GM12878 (cell line): ENCODE measurements around the gene HSD17B14. TPM values are rescaled to one million over a fixed set of nuclear protein-coding genes. Genes with fewer than 3 reads are reported as not detected.

Experiments used
- ATAC-seq: fragments of 200-7000 bp; cut with Tn5 transposase; 3 replicates; pipeline ENCODE4 v1.9.1; 2020; ENCODE audit warnings: mild to moderate bottlenecking, moderate library complexity
- BruUV-seq: library from RNA; stranded (reverse); fragments of 400-500 nt; replicated peaks from 2 replicates; lab custom pipeline; 2021; lab: Mats Ljungman, UMichigan
- CTCF ChIA-PET: fragments of 300-600 bp; sonication (Branson Sonifier 250); formaldehyde crosslinking; extraction: SDS; loops from one replicate; lab custom pipeline; 2021; ENCODE audit warnings: inconsistent platforms; lab: Yijun Ruan, JAX
- POLR2A ChIA-PET: fragments of 350-600 bp; formaldehyde crosslinking; extraction: SDS; loops from one replicate; lab custom pipeline; 2021; ENCODE audit warnings: inconsistent platforms; lab: Charles Lee
- RAD21 ChIA-PET: fragments of 300-600 bp; sonication (Branson Sonifier 250); formaldehyde crosslinking; loops from one replicate; lab custom pipeline; 2023; ENCODE audit warnings: antibody characterized with exemption; ENCODE audit not compliant: unreplicated experiment; lab: Charles Lee
- SMC1A ChIA-PET: fragments of 300-600 bp; sonication (Branson Sonifier 250); formaldehyde crosslinking; loops from one replicate; lab custom pipeline; 2023; ENCODE audit not compliant: unreplicated experiment, uncharacterized antibody; lab: Charles Lee
- DNase-seq: peaks from one replicate; pipeline ENCODE4 v3.0.0-alpha.2; 2011; ENCODE audit warnings: low read depth, low spot score
- FAIRE-seq: peaks from 3 replicates; lab custom pipeline; 2011; peaks lifted over from hg19 to GRCh38; lab: Jason Lieb, UNC
- H2AFZ ChIP-seq: 2 replicates; pipeline ENCODE4 v1.6.0; 2011; ENCODE audit warnings: low read depth, low read length, control low read depth; ENCODE audit not compliant: control insufficient read depth
- H3K27ac ChIP-seq: 2 replicates; pipeline ENCODE4 v1.5.1; 2011; ENCODE audit warnings: control low read depth; ENCODE audit not compliant: control insufficient read depth, insufficient read depth
- H3K27me3 ChIP-seq, 2 experiments: replicated peaks in 1 of 2; 2 replicates each; pipeline versions ENCODE4 v1.6.0 to v1.6.1; 2011; ENCODE audit warnings: low read length in 1 of 2; ENCODE audit not compliant: control insufficient read depth in 2 of 2, insufficient read depth in 2 of 2
- H3K36me3 ChIP-seq, 2 experiments: 2 replicates each; pipeline ENCODE4 v1.5.1; 2011; ENCODE audit warnings: low read length in 1 of 2; ENCODE audit not compliant: control insufficient read depth in 2 of 2, insufficient read depth in 2 of 2
- H3K4me1 ChIP-seq: 2 replicates; pipeline ENCODE4 v1.6.1; 2011; ENCODE audit warnings: mild to moderate bottlenecking, low read length, moderate library complexity, mixed read lengths; ENCODE audit not compliant: control insufficient read depth, insufficient read depth
- H3K4me2 ChIP-seq: 2 replicates; pipeline ENCODE4 v1.6.0; 2011; ENCODE audit warnings: control low read depth; ENCODE audit not compliant: control insufficient read depth, insufficient read depth
- H3K4me3 ChIP-seq: fragments of 200-600 bp; sonication (generic); 2 replicates; pipeline ENCODE4 v1.5.1; 2016
- H3K79me2 ChIP-seq: 2 replicates; pipeline ENCODE4 v1.6.0; 2011; ENCODE audit warnings: low read length; ENCODE audit not compliant: control insufficient read depth, insufficient read depth
- H3K9ac ChIP-seq: 2 replicates; pipeline ENCODE4 v1.8.0; 2011; ENCODE audit warnings: low read length, control low read depth, mixed read lengths; ENCODE audit not compliant: control insufficient read depth, insufficient read depth
- H3K9me3 ChIP-seq: replicated peaks from 3 replicates; pipeline ENCODE4 v1.5.1; 2011; ENCODE audit warnings: mild to moderate bottlenecking, low read length; ENCODE audit not compliant: control insufficient read depth, insufficient read depth
- H4K20me1 ChIP-seq: 2 replicates; pipeline ENCODE4 v1.6.0; 2011; ENCODE audit not compliant: control insufficient read depth, insufficient read depth
- ATF7 ChIP-seq: fragments of 450-650 bp; IDR thresholded peaks from 2 replicates; pipeline ENCODE4 v1.6.1; 2016; ENCODE audit warnings: low read depth, mild to moderate bottlenecking
- BMI1 ChIP-seq: fragments of 450-650 bp; IDR thresholded peaks from 2 replicates; pipeline ENCODE4 v1.6.1; 2016; ENCODE audit warnings: mild to moderate bottlenecking, moderate library complexity, borderline replicate concordance
- CREM ChIP-seq: IDR thresholded peaks from 2 replicates; pipeline ENCODE4 v1.6.1; 2014; ENCODE audit warnings: antibody characterized with exemption, low read depth
- EP300 ChIP-seq, 2 experiments: fragments of 150-350 bp in 1 of 2; IDR thresholded peaks; 2 replicates each; pipeline ENCODE4 v1.6.1; 2011 to 2012; ENCODE audit warnings: low read depth in 2 of 2, low read length in 2 of 2, borderline replicate concordance in 1 of 2, improper control_type of control experiment in 1 of 2, inconsistent platforms in 1 of 2; ENCODE audit not compliant: control insufficient read depth in 1 of 2
- LARP7 ChIP-seq: fragments of 450-650 bp; IDR thresholded peaks from 2 replicates; pipeline ENCODE4 v1.6.1; 2017; ENCODE audit warnings: mild to moderate bottlenecking
- NFIC ChIP-seq: IDR thresholded peaks from 2 replicates; pipeline ENCODE4 v1.6.1; 2012; ENCODE audit warnings: low read depth, mild to moderate bottlenecking, inconsistent platforms, low read length, moderate library complexity
- NFXL1 ChIP-seq: fragments of 450-650 bp; IDR thresholded peaks from 2 replicates; pipeline ENCODE4 v1.6.1; 2017; ENCODE audit warnings: antibody characterized with exemption, mild to moderate bottlenecking, borderline replicate concordance
- NR2C2 ChIP-seq: IDR thresholded peaks from 2 replicates; pipeline ENCODE4 v1.6.1; 2011; ENCODE audit warnings: borderline replicate concordance, low read depth; ENCODE audit not compliant: control insufficient read depth, insufficient read length
- PAX5 ChIP-seq: IDR thresholded peaks from 2 replicates; pipeline ENCODE4 v1.6.1; 2011; ENCODE audit warnings: low read depth, low read length, borderline replicate concordance
- RELA ChIP-seq: fragments of 450-650 bp; IDR thresholded peaks from 2 replicates; pipeline ENCODE4 v1.8.0; 2014; ENCODE audit warnings: borderline replicate concordance; ENCODE audit not compliant: partially characterized antibody
- WGBS: methylation state at CpG from one replicate; pipeline ENCODE4 v1.1.6; 2016; ENCODE audit warnings: low lambda C conversion rate; ENCODE audit not compliant: insufficient replicate concordance, insufficient coverage; ENCODE audit errors: missing lambda C conversion rate; 5-methylcytosine and 5-hydroxymethylcytosine counted together
- in situ Hi-C: fragments of 300-500 bp; cut with MboI; formaldehyde crosslinking; loops from 9 replicates; pipeline ENCODE4 v1.14.3; 2018; ENCODE audit warnings: mixed read lengths
- intact Hi-C: fragments of 100-400 bp; cut with micrococcal nuclease; formaldehyde crosslinking; loops from one replicate; pipeline ENCODE4 v1.14.2; 2022; ENCODE audit not compliant: unreplicated experiment
- polyA plus RNA-seq, 11 experiments: library from polyadenylated mRNA; depleted of rRNA in 4 of 11; unstranded in 6 of 11; stranded (reverse) in 5 of 11; fragments of >200 nt; fragmentation: Nextera tagmentation in 4 of 11; fragmentation: Illumina TruSeq in 1 of 11; extraction: Ambion mirVana in 4 of 11; extraction: Trizol in 1 of 11; gene quantifications; 1 replicate in 1 of 11; 2 replicates in 10 of 11; pipeline versions ENCODE4 v1.2.1 to v1.2.3, GENCODE V29; 2011 to 2016; ENCODE audit warnings: inconsistent platforms in 2 of 11, missing spikeins in 2 of 11, low read depth in 1 of 11
- total RNA-seq, 4 experiments: library from RNA; depleted of rRNA in 3 of 4; stranded (reverse); fragments of >200 nt in 3 of 4; fragmentation: Illumina TruSeq in 1 of 4; extraction: Trizol in 1 of 4; gene quantifications; 2 replicates each; pipeline versions ENCODE4 v1.2.1 to v1.2.3, GENCODE V29; 2013 to 2021
- TF ChIP-seq, protein P1 (sequence below): fragments of 450-650 bp; IDR thresholded peaks from 2 replicates; pipeline ENCODE4 v1.6.1; 2017; ENCODE audit warnings: borderline replicate concordance
- TF ChIP-seq, protein P2 (sequence below): fragments of 450-650 bp; IDR thresholded peaks from 2 replicates; pipeline ENCODE4 v1.6.1; 2017; ENCODE audit warnings: mild to moderate bottlenecking
- TF ChIP-seq, protein P3 (sequence below): fragments of 450-650 bp; IDR thresholded peaks from 2 replicates; pipeline ENCODE4 v1.6.1; 2016; ENCODE audit warnings: mild to moderate bottlenecking

Gene HSD17B14
- total and polyA plus RNA-seq, 10 of the 15 experiments (the other 5 are each of a cell fraction or from before 2014, with no cell fraction given), result 0.21 to 4.1 (median 0.61) TPM

DNA sequence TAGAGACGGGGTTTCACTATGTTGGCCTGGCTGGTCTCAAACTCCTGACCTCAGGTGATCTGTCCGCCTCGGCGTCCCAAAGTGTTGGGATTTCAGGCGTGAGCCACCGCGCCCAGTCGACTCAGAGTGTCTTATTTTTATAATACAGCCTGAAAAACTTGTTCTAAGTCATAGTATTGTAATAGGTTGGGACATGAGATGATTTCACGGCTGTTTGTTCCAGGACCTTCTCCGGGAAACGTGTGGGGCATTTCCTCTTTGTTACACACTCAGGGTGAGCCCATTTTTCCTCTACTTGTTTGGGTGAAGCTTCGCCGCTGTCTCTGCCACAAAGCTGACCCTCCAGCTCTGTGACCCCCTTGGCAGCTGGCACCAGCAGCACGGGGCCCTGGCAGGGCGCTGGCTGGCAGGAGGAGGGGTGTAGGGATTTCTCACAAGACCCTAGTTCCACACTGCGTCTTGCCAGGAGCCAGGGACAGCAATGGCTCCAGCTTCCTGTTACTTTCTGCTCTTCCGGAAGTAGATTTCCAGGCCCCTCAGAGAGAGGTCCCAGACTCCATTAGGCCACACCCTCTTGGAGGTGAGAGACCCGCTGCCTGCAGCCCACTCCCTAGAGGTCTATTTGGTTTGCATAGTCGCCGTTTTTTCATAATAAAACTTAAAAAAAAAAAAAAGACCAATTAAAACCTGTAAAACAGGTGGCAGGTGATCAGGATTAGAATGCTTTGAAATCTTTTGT lies 65.4 kb downstream of the HSD17B14 start:
- POLR2A ChIA-PET, result no interaction called here
- Histone ChIP-seq H3K4me2 (no peak overlapping the region), H3K36me3 (no peaks in the 10 kb centered on the region), H3K9ac (no peak overlapping the region), H3K4me1 (no peaks in the 10 kb centered on the region), H3K9me3 (no peaks in the 10 kb centered on the region), H3K27me3 (no peaks in the 10 kb centered on the region; a peak in 1 of 4 replicates), H3K4me3 (no peak overlapping the region), H2AFZ (no peak overlapping the region), H3K79me2 (no peaks in the 10 kb centered on the region), H3K27ac (no peak overlapping the region), H4K20me1 (no peaks in the 10 kb centered on the region)
- RAD21 ChIA-PET, result no interaction called here
- in situ Hi-C loops (no loop called here), intact Hi-C loops (no loop called here)
- BruUV-seq, result no TSS peak
- CTCF ChIA-PET, result interaction anchor here (0.7 kb wide), 1 partner anchor 17 kb away, joined by 3 read pairs; no protein-coding TSS in a partner anchor
- SMC1A ChIA-PET, result no interaction called here
- no peak for TF ChIP-seq ATF7
- TF ChIP-seq NFXL1, result no peak
- no peak for ATAC-seq
- DNase-seq, result no peak
- FAIRE-seq, result no peak
- 45% methylated on average over 20 of the region's 20 CpGs for WGBS

DNA sequence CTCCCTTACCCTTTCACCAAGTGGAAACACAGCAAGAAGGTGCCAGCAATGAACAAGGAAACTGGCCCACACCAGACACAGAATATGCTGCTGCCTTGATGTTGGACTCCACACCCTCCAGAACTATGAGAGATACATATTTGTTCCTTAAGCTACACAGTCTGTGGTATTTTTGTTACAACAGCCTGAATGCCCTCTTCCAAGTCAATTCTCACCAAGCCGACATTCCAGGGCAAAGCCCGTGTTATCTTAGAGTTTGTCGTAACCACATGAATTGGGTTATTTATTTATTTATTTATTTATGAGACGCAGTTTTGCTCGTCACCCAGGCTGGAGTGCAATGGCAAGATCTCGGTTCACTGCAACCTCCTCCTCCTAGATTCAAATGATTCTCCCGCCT lies 66.0 kb downstream of the HSD17B14 start:
- SMC1A ChIA-PET, result no interaction called here
- intact Hi-C loops (no loop called here), in situ Hi-C loops (no loop called here)
- no peaks in the 10 kb centered on the region for H3K9me3 ChIP-seq
- no peaks in the 10 kb centered on the region for H3K79me2 ChIP-seq
- no peak for ATAC-seq
- H3K36me3 ChIP-seq, result no peaks in the 10 kb centered on the region
- no peak for DNase-seq
- H3K9ac ChIP-seq, result no peak overlapping the region
- H3K27ac ChIP-seq, result no peak overlapping the region
- no peak overlapping the region for H3K4me2 ChIP-seq
- H3K27me3 ChIP-seq, result no peaks in the 10 kb centered on the region; a peak in 1 of 4 replicates
- H4K20me1 ChIP-seq, result no peaks in the 10 kb centered on the region
- BruUV-seq, result no TSS peak
- 51% methylated on average over 7 of the region's 7 CpGs for WGBS
- H3K4me3 ChIP-seq, result no peak overlapping the region
- H2AFZ ChIP-seq, result no peak overlapping the region
- POLR2A ChIA-PET, result no interaction called here
- CTCF ChIA-PET, result interaction anchor here (0.7 to 1.1 kb wide), 2 partner anchors 18 to 93 kb away, joined by 3 read pairs; no protein-coding TSS in a partner anchor
- RAD21 ChIA-PET, result no interaction called here
- no peaks in the 10 kb centered on the region for H3K4me1 ChIP-seq
- no peak for FAIRE-seq
- no peak for TF ChIP-seq LARP7
- TF ChIP-seq, protein P1, sequence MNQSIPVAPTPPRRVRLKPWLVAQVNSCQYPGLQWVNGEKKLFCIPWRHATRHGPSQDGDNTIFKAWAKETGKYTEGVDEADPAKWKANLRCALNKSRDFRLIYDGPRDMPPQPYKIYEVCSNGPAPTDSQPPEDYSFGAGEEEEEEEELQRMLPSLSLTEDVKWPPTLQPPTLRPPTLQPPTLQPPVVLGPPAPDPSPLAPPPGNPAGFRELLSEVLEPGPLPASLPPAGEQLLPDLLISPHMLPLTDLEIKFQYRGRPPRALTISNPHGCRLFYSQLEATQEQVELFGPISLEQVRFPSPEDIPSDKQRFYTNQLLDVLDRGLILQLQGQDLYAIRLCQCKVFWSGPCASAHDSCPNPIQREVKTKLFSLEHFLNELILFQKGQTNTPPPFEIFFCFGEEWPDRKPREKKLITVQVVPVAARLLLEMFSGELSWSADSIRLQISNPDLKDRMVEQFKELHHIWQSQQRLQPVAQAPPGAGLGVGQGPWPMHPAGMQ, result no peak
- TF ChIP-seq PAX5, result no peak
- no peak for TF ChIP-seq NR2C2
- TF ChIP-seq, protein P2, sequence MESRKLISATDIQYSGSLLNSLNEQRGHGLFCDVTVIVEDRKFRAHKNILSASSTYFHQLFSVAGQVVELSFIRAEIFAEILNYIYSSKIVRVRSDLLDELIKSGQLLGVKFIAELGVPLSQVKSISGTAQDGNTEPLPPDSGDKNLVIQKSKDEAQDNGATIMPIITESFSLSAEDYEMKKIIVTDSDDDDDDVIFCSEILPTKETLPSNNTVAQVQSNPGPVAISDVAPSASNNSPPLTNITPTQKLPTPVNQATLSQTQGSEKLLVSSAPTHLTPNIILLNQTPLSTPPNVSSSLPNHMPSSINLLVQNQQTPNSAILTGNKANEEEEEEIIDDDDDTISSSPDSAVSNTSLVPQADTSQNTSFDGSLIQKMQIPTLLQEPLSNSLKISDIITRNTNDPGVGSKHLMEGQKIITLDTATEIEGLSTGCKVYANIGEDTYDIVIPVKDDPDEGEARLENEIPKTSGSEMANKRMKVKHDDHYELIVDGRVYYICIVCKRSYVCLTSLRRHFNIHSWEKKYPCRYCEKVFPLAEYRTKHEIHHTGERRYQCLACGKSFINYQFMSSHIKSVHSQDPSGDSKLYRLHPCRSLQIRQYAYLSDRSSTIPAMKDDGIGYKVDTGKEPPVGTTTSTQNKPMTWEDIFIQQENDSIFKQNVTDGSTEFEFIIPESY, result no peak
- no peak for TF ChIP-seq EP300 (IDR thresholded peaks at IDR 0.05; ENCODE audit: borderline replicate concordance in 1 of 2, control insufficient read depth in 1 of 2, low read depth in 2 of 2, low read length in 2 of 2)
- TF ChIP-seq BMI1, result no peak
- no peak for TF ChIP-seq CREM
- TF ChIP-seq RELA, result no peak
- TF ChIP-seq, protein P3, sequence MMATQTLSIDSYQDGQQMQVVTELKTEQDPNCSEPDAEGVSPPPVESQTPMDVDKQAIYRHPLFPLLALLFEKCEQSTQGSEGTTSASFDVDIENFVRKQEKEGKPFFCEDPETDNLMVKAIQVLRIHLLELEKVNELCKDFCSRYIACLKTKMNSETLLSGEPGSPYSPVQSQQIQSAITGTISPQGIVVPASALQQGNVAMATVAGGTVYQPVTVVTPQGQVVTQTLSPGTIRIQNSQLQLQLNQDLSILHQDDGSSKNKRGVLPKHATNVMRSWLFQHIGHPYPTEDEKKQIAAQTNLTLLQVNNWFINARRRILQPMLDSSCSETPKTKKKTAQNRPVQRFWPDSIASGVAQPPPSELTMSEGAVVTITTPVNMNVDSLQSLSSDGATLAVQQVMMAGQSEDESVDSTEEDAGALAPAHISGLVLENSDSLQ, result no peak
- no peak for TF ChIP-seq NFIC
